Upper lobe of right lung (tissue), 1 donor: Measurements from ENCODE around the gene CRYBB3. TPM values are rescaled to one million over a fixed set of nuclear protein-coding genes. Genes with fewer than 3 reads are reported as not detected.

Source experiments
- ATAC-seq: fragments of 200-7000 bp; cut with Tn5 transposase; one replicate; pipeline ENCODE4 v1.9.1; 2020; ENCODE audit warnings: mild to moderate bottlenecking, moderate library complexity
- DNase-seq: peaks from one replicate; pipeline ENCODE4 v3.0.0-alpha.2; 2020
- H3K27ac ChIP-seq: fragments of 200-600 bp; one replicate; pipeline ENCODE4 v1.8.0; 2022
- H3K27me3 ChIP-seq: fragments of 200-600 bp; one replicate; pipeline ENCODE4 v1.8.0; 2022; ENCODE audit warnings: mild to moderate bottlenecking
- H3K36me3 ChIP-seq: fragments of 200-600 bp; one replicate; pipeline ENCODE4 v1.8.0; 2022
- H3K4me1 ChIP-seq: fragments of 200-600 bp; one replicate; pipeline ENCODE4 v1.8.0; 2022
- H3K4me3 ChIP-seq: fragments of 200-600 bp; one replicate; pipeline ENCODE4 v1.8.0; 2022; ENCODE audit warnings: mild to moderate bottlenecking
- H3K9me3 ChIP-seq: fragments of 200-600 bp; one replicate; pipeline ENCODE4 v1.8.0; 2022
- CTCF ChIP-seq: fragments of 200-600 bp; IDR thresholded peaks from one replicate; pipeline ENCODE4 v1.8.0; 2022; ENCODE audit warnings: antibody characterized with exemption
- intact Hi-C: fragments of 100-400 bp; cut with DNase I; formaldehyde crosslinking; loops from one replicate; pipeline ENCODE4 v1.11.0; 2022
- total RNA-seq: library from RNA; stranded (reverse); fragmentation: NEBNext Ultra II Directional; extraction: Animal tissue kit (Norgen Biotek cat#: 25700); gene quantifications from one replicate; pipeline ENCODE4 v1.2.1, GENCODE V29; 2021
- donor health status: DM: no; HTN: yes; CAD: no; lungs with severe emphysema.

Gene CRYBB3
- total RNA-seq, 1 donor from 2014 or later = 0.72 TPM

GRCh38 chr22:25172153-25172552 is 27.5 kb upstream of the CRYBB3 start:
- no peak overlapping the region for H3K4me3 ChIP-seq
- H3K9me3 ChIP-seq = no peaks in the 10 kb centered on the region
- peak; percentile 69 for DNase-seq
- no peaks in the 10 kb centered on the region for H3K4me1 ChIP-seq
- peak; percentile 49 for TF ChIP-seq CTCF
- no peak overlapping the region for H3K27ac ChIP-seq
- intact Hi-C loops = no loop called here
- peaks cover 28% of the 10 kb centered on the region for H3K36me3 ChIP-seq
- H3K27me3 ChIP-seq = no peaks in the 10 kb centered on the region
- peak; percentile 76 for ATAC-seq

- Histone ChIP-seq H3K36me3 (peaks cover 28% of the 10 kb centered on the region), H3K27ac (no peak overlapping the region), H3K27me3 (no peaks in the 10 kb centered on the region), H3K4me1 (no peaks in the 10 kb centered on the region), H3K9me3 (no peaks in the 10 kb centered on the region), H3K4me3 (no peak overlapping the region)
- no peak for TF ChIP-seq CTCF
- DNase-seq (no peak), ATAC-seq (no peak)
- intact Hi-C loops = no loop called here
Measured at GRCh38 chr22:25174156-25174887, 25.3 kb upstream of the CRYBB3 start.

GRCh38 chr22:25174888-25175411 is 24.7 kb upstream of the CRYBB3 start:
- DNase-seq = no peak
- H3K27me3 ChIP-seq = no peaks in the 10 kb centered on the region
- peaks cover 28% of the 10 kb centered on the region for H3K36me3 ChIP-seq
- H3K4me3 ChIP-seq = no peak overlapping the region
- H3K27ac ChIP-seq = no peak overlapping the region
- H3K4me1 ChIP-seq = no peaks in the 10 kb centered on the region
- ATAC-seq = no peak
- no peak for TF ChIP-seq CTCF
- intact Hi-C loops = no loop called here
- no peaks in the 10 kb centered on the region for H3K9me3 ChIP-seq

- Histone ChIP-seq H3K4me1 (no peaks in the 10 kb centered on the region), H3K36me3 (peaks cover 28% of the 10 kb centered on the region), H3K27ac (no peak overlapping the region), H3K4me3 (no peak overlapping the region), H3K9me3 (no peaks in the 10 kb centered on the region), H3K27me3 (no peaks in the 10 kb centered on the region)
- ATAC-seq (no peak), DNase-seq (peak; percentile 15)
- TF ChIP-seq CTCF = no peak
- intact Hi-C loops = no loop called here
Measured at GRCh38 chr22:25176175-25176574, 23.5 kb upstream of the CRYBB3 start.

GRCh38 chr22:25176799-25177198 is 22.9 kb upstream of the CRYBB3 start:
- peak; percentile 2 for DNase-seq
- no peaks in the 10 kb centered on the region for H3K27me3 ChIP-seq
- intact Hi-C loops = no loop called here
- no peak overlapping the region for H3K27ac ChIP-seq
- H3K4me1 ChIP-seq = no peaks in the 10 kb centered on the region
- H3K9me3 ChIP-seq = no peaks in the 10 kb centered on the region
- no peak for ATAC-seq
- no peak overlapping the region for H3K4me3 ChIP-seq
- peaks cover 28% of the 10 kb centered on the region for H3K36me3 ChIP-seq
- no peak for TF ChIP-seq CTCF
